ENCODE results near the gene C2CD4C.

GRCh38 chr19:444677-445210 lies 35.8 kb upstream of the C2CD4C start:
- no peak for TF ChIP-seq CTCF (IDR thresholded peaks at IDR 0.05)
- no peak for TF ChIP-seq POLR2A (IDR thresholded peaks at IDR 0.05)

All from adrenal gland (tissue), 5 donors.